GM19043 (cell line): ENCODE measurements around the gene ELN.
"Not testable (repeated sequence)": the region's sequence is repeated elsewhere in the genome, so short reads cannot be mapped to it uniquely, and the experiment has no call there.

Source experiments
- ATAC-seq: cut with Tn5 transposase; IDR thresholded peaks from one replicate; pipeline ENCODE4 v1.9.1; 2021; ENCODE audit warnings: low read depth; ENCODE audit not compliant: unreplicated experiment

ELN gene

GRCh38 chr7:74040101-74040790 is 12.3 kb downstream of the ELN start:
- ATAC-seq = no peak

DNA sequence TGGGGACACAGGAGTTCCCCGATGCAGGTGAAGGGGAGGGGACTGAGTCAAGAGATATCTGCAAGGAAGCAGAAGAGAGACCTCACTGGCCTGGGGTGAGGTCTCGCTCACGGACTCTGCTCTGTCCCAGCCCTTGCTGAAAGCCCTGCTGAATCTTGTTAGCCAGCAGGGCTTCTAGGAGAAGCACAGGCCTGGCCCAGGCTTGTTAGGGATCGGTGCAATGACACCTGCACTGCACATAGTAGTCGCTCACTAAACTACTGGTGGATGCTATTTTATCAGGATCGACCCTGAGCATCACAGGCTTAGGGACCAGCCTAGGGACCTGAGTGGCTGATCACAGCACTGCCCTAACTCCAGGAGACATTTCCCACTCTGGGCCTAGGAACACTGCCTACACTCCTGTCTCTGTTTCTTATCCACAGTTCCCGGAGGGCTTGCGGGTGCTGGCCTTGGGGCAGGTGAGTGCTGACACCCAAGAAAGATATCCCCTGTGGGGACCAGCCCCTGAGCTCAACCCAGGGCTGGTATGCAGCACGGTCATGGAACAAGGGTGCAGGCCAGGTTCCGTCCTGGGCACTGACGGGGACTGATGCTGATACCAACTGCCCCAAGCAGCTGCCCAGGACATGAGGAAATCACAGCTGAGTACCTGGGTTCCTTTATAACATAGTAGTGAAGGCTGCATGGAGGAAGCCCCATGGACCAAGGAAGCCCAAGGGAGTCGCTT is 13.0 kb downstream of the ELN start:
- ATAC-seq = no peak

DNA sequence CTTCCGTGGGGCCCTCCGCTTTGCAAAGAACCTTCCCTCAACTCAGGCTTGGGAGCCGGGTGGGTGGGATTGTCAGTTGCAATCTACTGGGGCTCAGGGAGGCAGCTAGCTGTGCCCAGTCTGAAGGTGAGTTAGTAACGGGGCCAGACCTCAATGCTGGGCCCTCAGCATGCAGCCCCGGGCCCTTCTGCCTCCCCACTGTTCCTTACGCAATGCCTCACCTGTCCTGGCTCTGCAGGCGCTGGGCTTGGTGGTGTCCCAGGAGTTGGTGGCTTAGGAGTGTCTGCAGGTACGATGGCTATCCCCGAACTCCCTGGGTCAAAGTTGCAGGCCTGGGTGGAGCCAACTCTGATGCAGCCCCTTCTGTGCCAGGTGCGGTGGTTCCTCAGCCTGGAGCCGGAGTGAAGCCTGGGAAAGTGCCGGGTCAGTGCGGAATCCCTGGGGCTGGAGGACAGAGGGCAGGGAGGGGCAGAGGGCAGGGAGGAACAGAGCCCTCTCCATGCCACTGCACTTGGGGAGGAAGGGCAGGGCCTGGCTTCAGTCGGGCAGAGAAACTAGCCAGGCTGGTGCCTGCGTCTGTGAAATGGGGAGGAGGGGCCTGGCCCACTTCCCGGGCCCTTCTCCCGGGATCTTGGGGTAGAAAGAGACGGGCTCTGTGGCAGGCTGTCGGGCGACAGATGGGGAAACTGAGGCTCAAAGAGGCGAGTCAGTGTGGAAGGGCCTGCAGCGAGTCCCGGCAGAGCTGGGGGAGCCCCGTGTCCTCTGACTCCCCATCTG is 15.0 kb downstream of the ELN start:
- ATAC-seq = no peak

DNA sequence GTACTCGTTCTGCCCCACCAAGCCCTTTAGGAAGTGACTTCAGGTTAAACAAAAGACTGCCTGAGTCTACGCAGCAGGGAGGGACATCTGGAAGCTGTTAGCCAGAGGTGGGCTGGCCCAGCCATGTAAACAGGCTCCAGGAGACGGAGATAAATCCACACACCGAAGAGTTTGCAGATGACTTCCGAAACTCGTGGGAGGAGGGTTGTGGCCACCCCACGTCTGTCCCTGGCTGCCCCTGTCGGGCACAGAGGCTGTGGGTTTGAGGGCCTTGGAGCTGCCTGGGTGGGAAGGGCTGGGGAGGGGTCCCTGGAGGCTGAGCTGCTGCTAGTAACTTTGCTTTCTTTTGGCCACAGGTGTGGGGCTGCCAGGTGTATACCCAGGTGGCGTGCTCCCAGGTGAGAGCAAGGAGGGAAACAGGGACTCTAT is 15.6 kb downstream of the ELN start:
- no peak for ATAC-seq

DNA sequence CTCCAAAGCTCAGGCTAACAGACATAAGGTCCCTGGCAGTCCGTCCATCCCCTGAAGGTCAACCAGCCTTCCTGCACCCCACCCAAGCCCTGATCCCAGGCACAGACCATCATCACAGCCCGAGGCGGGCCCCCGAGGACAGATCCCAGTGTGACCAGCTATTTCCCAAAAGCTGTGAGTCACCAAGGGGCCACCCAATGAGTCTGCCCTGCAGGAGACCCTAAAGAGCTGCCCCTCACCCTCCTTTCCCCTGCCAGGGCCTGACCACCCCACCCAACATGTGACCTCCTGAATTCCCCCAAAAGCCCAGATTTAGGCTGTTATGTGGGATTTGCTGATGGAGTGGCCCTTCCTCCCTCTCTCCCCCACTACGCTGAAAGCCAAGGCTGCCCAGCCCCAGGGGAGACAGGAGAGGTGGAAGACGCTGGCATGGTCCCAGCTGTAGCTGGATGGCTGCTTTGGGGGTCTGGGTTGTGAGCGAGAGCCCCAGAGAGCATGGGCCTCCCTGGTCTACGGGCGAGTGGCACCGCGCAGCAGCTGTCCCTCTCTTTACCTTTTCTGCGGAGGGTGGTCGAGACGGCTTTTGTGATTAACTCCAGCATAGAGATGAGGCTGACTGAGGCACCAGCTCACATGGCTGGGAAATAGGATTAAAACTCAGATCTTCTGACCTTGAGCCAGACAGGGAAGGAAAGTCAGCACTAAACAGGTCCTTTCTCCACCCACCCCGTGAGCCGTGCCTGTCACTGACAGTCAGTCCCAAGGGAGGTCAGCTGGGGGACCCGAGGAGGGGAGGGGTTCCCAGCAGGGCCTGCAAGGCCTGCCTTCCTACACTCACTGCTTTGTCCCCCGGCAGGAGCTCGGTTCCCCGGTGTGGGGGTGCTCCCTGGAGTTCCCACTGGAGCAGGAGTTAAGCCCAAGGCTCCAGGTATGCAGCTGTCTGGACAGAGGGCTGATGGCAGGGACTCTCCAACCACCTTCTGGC is 16.7 kb downstream of the ELN start:
- ATAC-seq = no peak

- ATAC-seq = not testable (repeated sequence)
Observed at GRCh38 chr7:74046581-74046980, 18.6 kb downstream of the ELN start.

GRCh38 chr7:74047804-74048380 is 19.9 kb downstream of the ELN start:
- ATAC-seq = no peak

DNA sequence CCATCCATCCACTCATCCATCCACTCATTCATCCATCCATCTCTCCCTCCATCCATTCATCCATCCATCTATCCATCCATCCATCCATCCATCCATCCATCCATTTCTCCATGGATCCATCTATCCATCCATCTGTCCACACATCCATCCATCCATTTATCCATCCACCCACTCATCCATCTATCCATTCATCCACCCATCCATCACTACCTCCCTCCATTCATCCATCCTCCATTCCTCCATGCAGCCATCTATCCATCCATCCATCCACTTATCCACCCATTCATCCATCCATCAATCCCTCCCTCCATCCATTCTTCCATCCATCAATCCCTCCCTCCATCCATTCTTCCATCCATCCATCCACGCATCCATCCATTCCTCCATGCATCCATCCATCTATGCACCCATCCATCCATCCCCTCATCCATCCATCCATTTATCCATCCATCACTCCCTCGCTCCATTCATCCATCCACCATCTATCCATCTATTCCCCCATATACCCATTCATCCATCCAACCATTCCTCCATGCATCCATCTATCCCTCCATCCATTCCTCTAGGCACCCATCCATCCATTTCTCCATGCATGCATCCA is 21.1 kb downstream of the ELN start:
- no peak for ATAC-seq

DNA sequence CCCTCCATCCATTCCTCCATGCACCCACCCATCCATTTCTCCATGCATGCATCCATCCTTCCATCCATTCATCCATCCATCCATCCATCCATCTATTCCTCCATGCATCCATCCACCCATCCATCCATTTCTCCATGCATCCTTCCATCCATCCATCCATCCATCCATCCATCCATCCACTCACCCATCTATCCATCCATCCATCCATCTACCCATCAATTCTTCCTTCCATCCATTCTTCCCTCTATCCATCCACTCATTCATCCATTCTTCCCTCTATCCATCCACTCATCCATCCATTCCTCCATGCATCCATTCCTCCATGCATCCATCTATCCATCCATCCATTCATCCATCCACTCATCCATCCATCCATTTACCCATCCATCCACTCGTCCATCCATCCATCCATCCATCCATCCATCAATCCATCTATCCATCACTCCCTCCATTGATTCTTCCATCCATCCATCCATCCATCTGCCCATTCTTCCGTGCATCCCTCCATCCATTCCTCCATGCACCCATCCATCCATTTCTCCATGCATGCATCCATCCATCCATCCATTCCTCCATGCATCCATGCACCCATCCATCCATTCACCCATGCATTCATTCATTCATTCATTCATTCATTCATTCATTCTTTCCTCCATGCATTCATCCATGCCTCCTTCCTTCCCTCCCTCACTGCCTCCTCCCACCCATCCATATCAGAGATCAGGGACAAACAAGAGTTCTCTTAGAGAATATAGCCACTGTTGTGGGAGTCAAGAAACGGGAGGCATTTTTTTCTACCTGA is 22.2 kb downstream of the ELN start:
- no peak for ATAC-seq

DNA sequence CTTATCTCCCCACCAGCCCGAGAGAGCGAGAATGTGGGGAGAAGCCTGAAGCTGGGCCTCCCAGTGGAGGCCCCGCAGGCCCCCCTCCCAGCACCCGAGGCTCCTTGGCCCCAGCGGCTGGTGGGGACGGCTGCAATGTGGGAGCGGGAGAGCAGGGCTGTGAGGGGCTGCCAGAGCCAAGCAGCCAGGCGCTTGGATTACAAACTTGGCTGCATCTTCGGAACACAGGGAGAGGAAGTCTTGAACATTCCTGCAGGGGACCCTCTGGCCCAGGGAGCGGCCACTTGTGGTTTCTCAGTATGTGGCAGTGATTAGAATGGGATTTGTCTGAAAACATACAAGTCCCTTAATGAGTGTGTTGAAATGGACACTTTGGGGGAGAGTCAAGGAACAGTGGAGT is 23.2 kb downstream of the ELN start:
- no peak for ATAC-seq

DNA sequence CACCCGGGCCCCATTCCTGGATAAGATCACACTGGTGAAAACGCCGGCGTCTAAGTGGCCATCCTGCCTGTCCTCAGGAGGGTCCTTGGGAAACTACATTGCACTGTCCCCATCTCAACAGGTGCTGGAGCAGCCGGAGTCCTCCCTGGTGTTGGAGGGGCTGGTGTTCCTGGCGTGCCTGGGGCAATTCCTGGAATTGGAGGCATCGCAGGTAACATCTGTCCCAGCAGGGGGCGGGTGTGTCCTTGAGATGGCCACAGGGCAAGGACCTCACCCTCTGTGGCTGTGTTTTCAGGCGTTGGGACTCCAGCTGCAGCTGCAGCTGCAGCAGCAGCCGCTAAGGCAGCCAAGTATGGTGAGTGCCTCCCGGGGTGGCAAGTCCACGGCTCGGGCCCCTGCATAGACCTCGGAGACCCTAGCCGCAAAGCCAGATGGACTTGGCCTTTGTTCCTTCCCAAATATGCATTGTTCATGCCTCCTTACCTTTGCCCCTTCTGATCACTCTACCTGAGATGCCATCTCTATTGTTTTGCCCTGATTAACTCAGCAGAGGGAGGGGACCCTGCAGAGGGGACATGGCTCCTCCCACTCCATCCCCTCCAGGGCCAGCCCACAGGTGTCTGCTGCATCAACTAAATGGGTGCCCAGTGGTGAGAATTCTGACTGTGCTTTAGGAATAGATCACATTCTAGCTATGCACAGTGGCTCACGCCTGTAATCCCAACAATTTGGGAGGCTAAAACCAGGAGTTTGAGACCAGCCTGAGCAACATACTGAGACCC is 23.8 kb downstream of the ELN start:
- no peak for ATAC-seq

- ATAC-seq = no peak
Observed at GRCh38 chr7:74052628-74053027, 24.7 kb downstream of the ELN start.

DNA sequence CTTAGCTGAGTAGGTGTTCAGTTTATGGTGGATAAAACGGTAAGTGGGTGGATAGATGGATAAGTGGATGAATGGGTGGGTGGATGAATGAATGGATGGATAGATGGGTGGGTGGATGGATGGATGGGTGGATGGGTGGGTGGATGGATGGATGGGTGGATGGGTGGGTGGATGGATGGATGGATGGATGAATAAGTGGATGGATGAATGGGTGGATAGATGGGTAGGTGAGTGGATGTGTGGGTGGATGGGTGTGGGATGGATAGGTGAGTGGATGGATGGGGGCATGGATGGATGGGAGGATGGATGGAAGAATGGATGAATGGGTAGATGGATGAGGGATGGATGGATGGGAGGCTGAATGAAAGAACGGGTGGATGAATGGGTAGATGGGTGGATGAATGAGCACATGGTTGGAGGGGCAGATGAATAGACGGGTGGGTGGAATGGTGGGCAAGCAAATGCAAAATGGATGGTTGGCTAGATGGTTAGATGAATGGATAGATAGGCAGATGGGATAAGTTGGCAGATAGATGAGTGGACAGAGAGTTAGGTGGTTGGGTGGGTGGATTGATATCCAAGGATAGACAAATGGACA is 25.7 kb downstream of the ELN start:
- no peak for ATAC-seq

DNA sequence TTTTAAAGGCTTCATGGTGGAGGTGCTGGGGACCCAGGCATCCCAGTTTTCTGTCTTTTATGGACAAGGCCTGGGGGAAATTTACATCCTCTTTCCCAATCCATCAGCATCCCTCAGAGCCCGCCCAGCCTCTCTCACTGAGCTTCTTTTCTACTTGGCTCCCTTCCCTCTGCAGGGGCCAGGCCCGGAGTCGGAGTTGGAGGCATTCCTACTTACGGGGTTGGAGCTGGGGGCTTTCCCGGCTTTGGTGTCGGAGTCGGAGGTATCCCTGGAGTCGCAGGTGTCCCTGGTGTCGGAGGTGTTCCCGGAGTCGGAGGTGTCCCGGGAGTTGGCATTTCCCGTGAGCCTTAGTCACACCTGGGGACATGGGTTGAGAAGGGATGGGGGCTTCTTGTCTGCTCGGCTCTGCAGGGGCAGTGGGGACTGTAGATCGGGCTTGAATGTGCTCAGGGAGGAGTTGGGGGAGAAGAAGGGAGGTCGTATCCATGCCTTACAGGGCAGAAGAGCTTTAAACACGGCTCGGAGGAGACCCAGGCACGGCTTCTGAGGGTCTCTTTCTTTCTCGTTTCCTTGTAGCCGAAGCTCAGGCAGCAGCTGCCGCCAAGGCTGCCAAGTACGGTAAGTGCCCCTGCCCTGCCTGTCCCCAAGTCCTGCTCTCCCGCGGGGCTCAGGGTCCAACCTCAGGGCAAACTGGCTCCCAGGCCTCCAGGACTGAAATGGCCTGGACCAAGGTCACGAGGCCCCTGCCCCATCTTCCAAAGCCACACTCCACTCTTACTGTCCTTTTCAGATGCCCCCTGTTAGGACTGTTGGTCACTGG is 28.3 kb downstream of the ELN start:
- no peak for ATAC-seq

- ATAC-seq = no peak
Observed at GRCh38 chr7:74057216-74057925, 29.4 kb downstream of the ELN start.

DNA sequence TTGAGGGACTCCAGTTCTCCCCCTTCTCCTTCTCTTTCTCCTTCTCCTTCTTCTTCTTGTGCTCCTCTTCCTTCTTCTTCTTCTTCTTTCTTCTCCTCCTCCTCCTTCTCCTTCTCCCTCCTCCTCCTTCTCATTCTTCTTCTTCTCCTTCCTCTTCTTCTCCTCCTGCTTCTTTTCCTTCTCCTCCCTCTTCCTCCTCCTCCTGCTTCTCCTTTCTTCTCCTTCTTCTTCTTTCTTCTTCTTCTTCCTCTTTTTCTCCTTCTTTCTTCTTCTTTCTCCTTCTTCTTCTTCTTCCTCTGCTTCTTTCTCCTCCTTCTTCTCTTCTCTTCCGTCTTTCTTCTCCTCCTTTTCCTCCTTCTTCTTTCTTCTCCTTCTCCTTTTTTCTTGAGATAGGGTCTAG is 30.0 kb downstream of the ELN start:
- no peak for ATAC-seq
